ENCODE data around the gene CHKB.
"Not testable (repeated sequence)": the region's sequence is repeated elsewhere in the genome, so short reads cannot be mapped to it uniquely, and the experiment has no call there.

The CHKB gene

GRCh38 chr22:50620593-50621355 lies 38.1 kb upstream of the CHKB start (continued):
- TF ChIP-seq ZNF530 (tag by site-specific recombination; IDR thresholded peaks at IDR 0.05; ENCODE audit: low read depth) = no peak
- no peak for TF ChIP-seq ZBTB49 (tag by site-specific recombination; IDR thresholded peaks at IDR 0.05; ENCODE audit: low read depth)
- TF ChIP-seq HOXD13 (CRISPR knock-in tag; IDR thresholded peaks at IDR 0.05; ENCODE audit: borderline replicate concordance) = no peak
- no peak for TF ChIP-seq ZNF610 (tag by site-specific recombination; IDR thresholded peaks at IDR 0.05; ENCODE audit: borderline replicate concordance)
- TF ChIP-seq, protein P1, sequence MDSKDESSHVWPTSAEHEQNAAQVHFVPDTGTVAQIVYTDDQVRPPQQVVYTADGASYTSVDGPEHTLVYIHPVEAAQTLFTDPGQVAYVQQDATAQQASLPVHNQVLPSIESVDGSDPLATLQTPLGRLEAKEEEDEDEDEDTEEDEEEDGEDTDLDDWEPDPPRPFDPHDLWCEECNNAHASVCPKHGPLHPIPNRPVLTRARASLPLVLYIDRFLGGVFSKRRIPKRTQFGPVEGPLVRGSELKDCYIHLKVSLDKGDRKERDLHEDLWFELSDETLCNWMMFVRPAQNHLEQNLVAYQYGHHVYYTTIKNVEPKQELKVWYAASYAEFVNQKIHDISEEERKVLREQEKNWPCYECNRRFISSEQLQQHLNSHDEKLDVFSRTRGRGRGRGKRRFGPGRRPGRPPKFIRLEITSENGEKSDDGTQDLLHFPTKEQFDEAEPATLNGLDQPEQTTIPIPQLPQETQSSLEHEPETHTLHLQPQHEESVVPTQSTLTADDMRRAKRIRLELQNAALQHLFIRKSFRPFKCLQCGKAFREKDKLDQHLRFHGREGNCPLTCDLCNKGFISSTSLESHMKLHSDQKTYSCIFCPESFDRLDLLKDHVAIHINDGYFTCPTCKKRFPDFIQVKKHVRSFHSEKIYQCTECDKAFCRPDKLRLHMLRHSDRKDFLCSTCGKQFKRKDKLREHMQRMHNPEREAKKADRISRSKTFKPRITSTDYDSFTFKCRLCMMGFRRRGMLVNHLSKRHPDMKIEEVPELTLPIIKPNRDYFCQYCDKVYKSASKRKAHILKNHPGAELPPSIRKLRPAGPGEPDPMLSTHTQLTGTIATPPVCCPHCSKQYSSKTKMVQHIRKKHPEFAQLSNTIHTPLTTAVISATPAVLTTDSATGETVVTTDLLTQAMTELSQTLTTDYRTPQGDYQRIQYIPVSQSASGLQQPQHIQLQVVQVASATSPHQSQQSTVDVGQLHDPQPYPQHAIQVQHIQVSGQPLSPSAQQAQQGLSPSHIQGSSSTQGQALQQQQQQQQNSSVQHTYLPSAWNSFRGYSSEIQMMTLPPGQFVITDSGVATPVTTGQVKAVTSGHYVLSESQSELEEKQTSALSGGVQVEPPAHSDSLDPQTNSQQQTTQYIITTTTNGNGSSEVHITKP (tag by site-specific recombination; IDR thresholded peaks at IDR 0.05) = peak; percentile 81
- no peak for TF ChIP-seq ZNF510 (tag by site-specific recombination; IDR thresholded peaks at IDR 0.05; ENCODE audit: insufficient replicate concordance)
- no peak for TF ChIP-seq FEZF1 (tag by site-specific recombination; IDR thresholded peaks at IDR 0.05)
- peak; percentile 53; the same call in 1 of the 2 replicates for TF ChIP-seq OSR2 (tag by site-specific recombination; IDR thresholded peaks at IDR 0.05)
- TF ChIP-seq MYNN (tag by site-specific recombination; IDR thresholded peaks at IDR 0.05; ENCODE audit: borderline replicate concordance) = no peak
- TF ChIP-seq, protein P2, sequence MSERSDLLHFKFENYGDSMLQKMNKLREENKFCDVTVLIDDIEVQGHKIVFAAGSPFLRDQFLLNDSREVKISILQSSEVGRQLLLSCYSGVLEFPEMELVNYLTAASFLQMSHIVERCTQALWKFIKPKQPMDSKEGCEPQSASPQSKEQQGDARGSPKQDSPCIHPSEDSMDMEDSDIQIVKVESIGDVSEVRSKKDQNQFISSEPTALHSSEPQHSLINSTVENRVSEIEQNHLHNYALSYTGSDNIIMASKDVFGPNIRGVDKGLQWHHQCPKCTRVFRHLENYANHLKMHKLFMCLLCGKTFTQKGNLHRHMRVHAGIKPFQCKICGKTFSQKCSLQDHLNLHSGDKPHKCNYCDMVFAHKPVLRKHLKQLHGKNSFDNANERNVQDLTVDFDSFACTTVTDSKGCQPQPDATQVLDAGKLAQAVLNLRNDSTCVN (tag by site-specific recombination; optimal IDR thresholded peaks at IDR 0.05) = peak; percentile 77
- TF ChIP-seq ZNF843 (tag by site-specific recombination; IDR thresholded peaks at IDR 0.05) = no peak
- TF ChIP-seq ZNF302 (tag by site-specific recombination; IDR thresholded peaks at IDR 0.05; ENCODE audit: low read depth) = no peak
- TF ChIP-seq, protein P3, sequence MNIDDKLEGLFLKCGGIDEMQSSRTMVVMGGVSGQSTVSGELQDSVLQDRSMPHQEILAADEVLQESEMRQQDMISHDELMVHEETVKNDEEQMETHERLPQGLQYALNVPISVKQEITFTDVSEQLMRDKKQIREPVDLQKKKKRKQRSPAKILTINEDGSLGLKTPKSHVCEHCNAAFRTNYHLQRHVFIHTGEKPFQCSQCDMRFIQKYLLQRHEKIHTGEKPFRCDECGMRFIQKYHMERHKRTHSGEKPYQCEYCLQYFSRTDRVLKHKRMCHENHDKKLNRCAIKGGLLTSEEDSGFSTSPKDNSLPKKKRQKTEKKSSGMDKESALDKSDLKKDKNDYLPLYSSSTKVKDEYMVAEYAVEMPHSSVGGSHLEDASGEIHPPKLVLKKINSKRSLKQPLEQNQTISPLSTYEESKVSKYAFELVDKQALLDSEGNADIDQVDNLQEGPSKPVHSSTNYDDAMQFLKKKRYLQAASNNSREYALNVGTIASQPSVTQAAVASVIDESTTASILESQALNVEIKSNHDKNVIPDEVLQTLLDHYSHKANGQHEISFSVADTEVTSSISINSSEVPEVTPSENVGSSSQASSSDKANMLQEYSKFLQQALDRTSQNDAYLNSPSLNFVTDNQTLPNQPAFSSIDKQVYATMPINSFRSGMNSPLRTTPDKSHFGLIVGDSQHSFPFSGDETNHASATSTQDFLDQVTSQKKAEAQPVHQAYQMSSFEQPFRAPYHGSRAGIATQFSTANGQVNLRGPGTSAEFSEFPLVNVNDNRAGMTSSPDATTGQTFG (tag by site-specific recombination; IDR thresholded peaks at IDR 0.05; ENCODE audit: borderline replicate concordance) = no peak
- TF ChIP-seq SP2 (tag by site-specific recombination; IDR thresholded peaks at IDR 0.05) = 0 out of 2 replicates have a peak, but pooled peaks have one; percentile 6
- 0 out of 2 replicates have a peak, but pooled peaks have one; percentile 5 for TF ChIP-seq ZNF335 (tag by site-specific recombination; conservative IDR thresholded peaks at IDR 0.05)

DNA sequence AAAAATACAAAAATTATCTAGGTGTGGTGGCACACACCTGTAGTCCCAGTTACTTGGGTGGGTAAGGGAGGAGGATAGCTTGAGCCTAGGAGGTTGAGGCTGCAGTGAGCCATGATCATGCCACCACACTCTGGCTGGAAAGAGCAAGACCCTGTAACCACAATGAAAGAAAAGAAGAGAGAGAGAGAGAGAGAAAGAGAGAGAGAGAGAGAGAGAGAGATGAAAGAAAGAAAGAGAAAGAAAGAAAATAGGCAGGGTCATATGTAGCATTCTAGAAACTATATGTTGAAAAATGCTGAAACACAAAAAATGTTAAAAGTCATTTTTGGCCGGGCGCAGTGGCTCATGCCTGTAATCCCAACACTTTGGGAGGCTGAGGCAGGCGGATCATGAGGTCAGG lies 31.6 kb upstream of the CHKB start:
- not testable (repeated sequence) for H3K4me3 ChIP-seq (ENCODE audit: low read depth, low read length); H3K9me3 ChIP-seq (ENCODE audit: control insufficient read depth, insufficient read depth, low read depth, low read length); H3K4me1 ChIP-seq (ENCODE audit: control insufficient read depth, insufficient read depth, low read length); H3K27ac ChIP-seq (ENCODE audit: extremely low read depth, low read depth, low read length)
- POLR2A ChIA-PET = interaction anchor here (2.1 kb wide), 1 partner anchor 13 kb away, joined by 6 read pairs; no protein-coding TSS in a partner anchor
- CTCF ChIA-PET = interaction anchor here (0.6 kb wide), 1 partner anchor 913 kb away, joined by 3 read pairs; no protein-coding TSS in a partner anchor
- 0 out of 2 replicates have a peak, but pooled peaks have one; percentile 17 for TF ChIP-seq ZSCAN23 (tag by site-specific recombination; IDR thresholded peaks at IDR 0.05)
- peak; percentile 93 for TF ChIP-seq ZNF596 (tag by site-specific recombination; IDR thresholded peaks at IDR 0.05)
- peak; percentile 72 for TF ChIP-seq ZNF366 (tag by site-specific recombination; conservative IDR thresholded peaks at IDR 0.05)
- peaks cover 0 to 14% of the 10 kb centered on the region in 2 experiments; a peak in 1 of 3 replicates for H3K36me3 ChIP-seq (ENCODE audit: control insufficient read depth in 2 of 2, insufficient read depth in 1 of 2, low read length in 2 of 2)
